Nephron progenitor cell (in vitro differentiated cells): ENCODE results near the gene DUS2.

Experiments
- DNase-seq: peaks from one replicate; pipeline ENCODE4 v3.0.0; 2021
- H3K27ac Mint-ChIP-seq: 2 replicates; pipeline ENCODE4 v1.8.0; 2021; ENCODE audit warnings: mild to moderate bottlenecking, moderate library complexity, mixed read lengths
- H3K27me3 Mint-ChIP-seq: 2 replicates; pipeline ENCODE4 v1.8.0; 2021; ENCODE audit warnings: mild to moderate bottlenecking, low read depth, mixed read lengths; ENCODE audit not compliant: poor library complexity
- H3K36me3 Mint-ChIP-seq: 2 replicates; pipeline ENCODE4 v1.8.0; 2021; ENCODE audit warnings: low read depth, mixed read lengths
- H3K4me1 Mint-ChIP-seq: 2 replicates; pipeline ENCODE4 v1.8.0; 2021; ENCODE audit warnings: mixed read lengths
- H3K4me3 Mint-ChIP-seq: 2 replicates; pipeline ENCODE4 v1.8.0; 2021; ENCODE audit warnings: mild to moderate bottlenecking, moderate library complexity, mixed read lengths
- H3K9me3 Mint-ChIP-seq: 2 replicates; pipeline ENCODE4 v1.8.0; 2021; ENCODE audit warnings: mild to moderate bottlenecking, moderate library complexity, mixed read lengths
- CTCF ChIP-seq: fragments of 200-600 bp; sonication (generic); IDR thresholded peaks from 2 replicates; pipeline ENCODE4 v1.5.0; 2021; ENCODE audit warnings: antibody characterized with exemption

The DUS2 gene

GRCh38 chr16:68022728-68023537, at the start of gene DUS2, which contains the start of gene DDX28:
DUS2 (plus strand) TSS chr16:68023284; CDS start chr16:68038024, 14,740 bp downstream.
DDX28 (minus strand) TSS chr16:68023232; CDS start chr16:68023202, 30 bp downstream.
- Mint-ChIP-seq H3K4me3 (peak within 1 kb of the TSS; percentile 100), H3K36me3 (peaks cover 33% of the 10 kb centered on the region), H3K4me1 (peaks cover 27% of the 10 kb centered on the region), H3K9me3 (no peaks in the 10 kb centered on the region), H3K27me3 (no peaks in the 10 kb centered on the region), H3K27ac (peak within 1 kb of the TSS; percentile 99)
- TF ChIP-seq CTCF, result no peak
- DNase-seq, result peak; percentile 94

- peak overlapping the region; percentile 25 for H3K4me3 Mint-ChIP-seq
- no peak for TF ChIP-seq CTCF
- H3K27me3 Mint-ChIP-seq, result peaks cover 44% of the 10 kb centered on the region
- H3K27ac Mint-ChIP-seq, result no peak overlapping the region
- no peaks in the 10 kb centered on the region for H3K9me3 Mint-ChIP-seq
- peaks cover 20% of the 10 kb centered on the region for H3K4me1 Mint-ChIP-seq
- no peak for DNase-seq
- H3K36me3 Mint-ChIP-seq, result no peaks in the 10 kb centered on the region
Measured at GRCh38 chr16:67975321-67976105, 47.6 kb upstream of the DUS2 start.

- Mint-ChIP-seq H3K9me3 (no peaks in the 10 kb centered on the region), H3K4me3 (no peak overlapping the region), H3K27ac (no peak overlapping the region), H3K36me3 (no peaks in the 10 kb centered on the region), H3K27me3 (peaks cover 39% of the 10 kb centered on the region), H3K4me1 (peaks cover 13% of the 10 kb centered on the region)
- TF ChIP-seq CTCF, result no peak
- no peak for DNase-seq
Measured at GRCh38 chr16:67976205-67976604, 46.9 kb upstream of the DUS2 start.

GRCh38 chr16:67977005-67977404, 46.1 kb upstream of the DUS2 start:
- no peak for DNase-seq
- no peak overlapping the region for H3K4me3 Mint-ChIP-seq
- peaks cover 34% of the 10 kb centered on the region for H3K27me3 Mint-ChIP-seq
- no peaks in the 10 kb centered on the region for H3K36me3 Mint-ChIP-seq
- H3K9me3 Mint-ChIP-seq, result no peaks in the 10 kb centered on the region
- H3K27ac Mint-ChIP-seq, result no peak overlapping the region
- no peak for TF ChIP-seq CTCF
- H3K4me1 Mint-ChIP-seq, result peaks cover 10% of the 10 kb centered on the region

- Mint-ChIP-seq H3K4me1 (peaks cover 12% of the 10 kb centered on the region), H3K27me3 (peaks cover 37% of the 10 kb centered on the region), H3K9me3 (peaks cover 3% of the 10 kb centered on the region), H3K4me3 (no peak overlapping the region), H3K36me3 (no peaks in the 10 kb centered on the region), H3K27ac (no peak overlapping the region)
- DNase-seq, result no peak
- TF ChIP-seq CTCF, result no peak
Measured at GRCh38 chr16:67977469-67978227, 45.4 kb upstream of the DUS2 start.
